Mammary epithelial cell (primary cell): Measurements from ENCODE around the gene STX2.

Experiments used
- CTCF ChIP-seq, 2 donors: IDR thresholded peaks in 1 of 2; conservative IDR thresholded peaks in 1 of 2; 2 replicates each; pipeline ENCODE4 v1.5.1; 2011 to 2012; ENCODE audit warnings: inconsistent platforms in 2 of 2, low read length in 2 of 2, mild to moderate bottlenecking in 2 of 2, control low read depth in 1 of 2, low read depth in 1 of 2; ENCODE audit not compliant: insufficient read depth in 1 of 2; ENCODE audit errors: extremely low read depth in 1 of 2
- EZH2 ChIP-seq: IDR thresholded peaks from 2 replicates; pipeline ENCODE4 v1.6.1; 2012; ENCODE audit warnings: low read length, inconsistent platforms, borderline replicate concordance

GRCh38 chr12:130743176-130743575 is 95.9 kb downstream of the STX2 start:
- no peak for TF ChIP-seq CTCF (conservative IDR thresholded peaks at IDR 0.05 in 1 of 2, IDR thresholded peaks at IDR 0.05 in 1 of 2; ENCODE audit: extremely low read depth in 1 of 2, insufficient read depth in 1 of 2, low read depth in 1 of 2, low read length in 2 of 2)
- no peak for TF ChIP-seq EZH2
